ENCODE results near the gene UBE2QL1. TPM values are rescaled to one million over a fixed set of nuclear protein-coding genes. Genes with fewer than 3 reads are reported as not detected.

UBE2QL1 gene
- total and polyA plus RNA-seq, 2 donors (not counting 1 experiment from before 2014, with no cell fraction given): 0.33 to 1.7 TPM

GRCh38 chr5:6427694-6428093 lies 21.0 kb upstream of the UBE2QL1 start:
- Histone ChIP-seq H2AFZ (ENCODE audit: insufficient read depth, low read depth, low read length, poor library complexity, severe bottlenecking) (no peak overlapping the region), H3K9me3 (ENCODE audit: control extremely low read depth in 1 of 3, control insufficient read depth in 2 of 3, insufficient read depth in 1 of 3, low read length in 2 of 3) (peaks cover 0 to 3% (median 0%) of the 10 kb centered on the region in 3 donors), H3K4me1 (ENCODE audit: control insufficient read depth in 2 of 2, insufficient read depth in 2 of 2, low read length in 2 of 2) (no peaks in the 10 kb centered on the region), H3K27me3 (replicated peaks in 1 of 4; ENCODE audit: control extremely low read depth in 1 of 4, control insufficient read depth in 3 of 4, insufficient read depth in 4 of 4, low read length in 3 of 4) (peaks cover 0 to 6% (median 0%) of the 10 kb centered on the region in 4 experiments), H3K36me3 (replicated peaks in 1 of 2; ENCODE audit: control extremely low read depth in 1 of 2, control insufficient read depth in 1 of 2, extremely low read depth in 1 of 2, insufficient read depth in 2 of 2, low read length in 1 of 2) (no peaks in the 10 kb centered on the region), H3K4me3 (ENCODE audit: control extremely low read depth in 1 of 5, extremely low read depth in 1 of 5, insufficient read depth in 1 of 5, low read depth in 2 of 5, low read length in 4 of 5) (no peak overlapping the region), H3K4me2 (replicated peaks; ENCODE audit: low read depth, low read length, poor library complexity, severe bottlenecking) (no peak overlapping the region), H3K79me2 (ENCODE audit: control insufficient read depth, insufficient read depth, low read length) (no peaks in the 10 kb centered on the region), H3K9ac (ENCODE audit: low read length) (no peak overlapping the region), H3K27ac (ENCODE audit: low read length in 2 of 2) (no peak overlapping the region), H4K20me1 (ENCODE audit: control insufficient read depth, insufficient read depth, low read length, poor library complexity, severe bottlenecking) (no peaks in the 10 kb centered on the region)
- H3K27me3 Mint-ChIP-seq: peaks cover 19% of the 10 kb centered on the region
- no peak for DNase-seq
- no peak for ATAC-seq (ENCODE audit: low read depth)
- H3K27ac Mint-ChIP-seq: no peak overlapping the region
- CTCF ChIA-PET: no interaction called here
- no peaks in the 10 kb centered on the region for H3K4me1 Mint-ChIP-seq
- intact Hi-C loops (cut with micrococcal nuclease): no loop called here
- no peak for TF ChIP-seq EZH2 (IDR thresholded peaks at IDR 0.05; ENCODE audit: borderline replicate concordance, insufficient read depth, low read depth, low read length, poor library complexity, severe bottlenecking)
- TF ChIP-seq CTCF (IDR thresholded peaks at IDR 0.05): no peak
- POLR2A ChIA-PET: no interaction called here
- WGBS (ENCODE audit: insufficient coverage): 78% methylated on average over 1 of the region's 4 CpGs
- no peak overlapping the region for H3K4me3 Mint-ChIP-seq
- H3K9me3 Mint-ChIP-seq (ENCODE audit: insufficient read depth): no peaks in the 10 kb centered on the region

DNA sequence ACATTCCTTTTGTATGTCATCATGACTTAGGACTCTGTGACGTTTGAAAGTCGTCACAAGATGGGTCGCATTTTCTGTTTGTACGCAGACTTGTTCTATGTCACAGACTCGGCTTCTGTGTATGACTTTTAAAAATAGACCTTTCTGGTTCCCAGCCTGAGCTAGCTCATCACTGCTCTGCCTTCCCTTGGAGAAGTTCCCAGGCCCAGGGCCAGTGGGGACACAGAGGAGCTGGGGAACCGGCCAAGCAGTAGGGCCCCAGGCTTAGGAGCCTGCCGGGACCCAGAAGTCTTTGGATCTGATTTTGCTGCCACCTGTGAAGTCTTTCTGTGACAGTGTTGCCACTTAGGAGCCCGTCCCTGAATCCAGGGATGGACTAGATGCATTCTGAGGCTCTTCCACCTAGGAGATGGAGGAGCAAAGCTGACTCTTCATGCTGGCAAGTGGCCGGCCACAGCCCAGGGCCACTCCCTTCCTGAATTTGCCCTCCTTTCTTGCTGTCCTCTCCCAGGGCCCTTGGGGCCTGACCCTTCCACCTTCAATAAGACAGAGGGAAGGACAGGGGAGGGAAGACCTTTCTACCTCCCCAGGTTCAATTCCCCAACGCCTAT lies 18.1 kb upstream of the UBE2QL1 start:
- Mint-ChIP-seq H3K4me1 (no peaks in the 10 kb centered on the region), H3K27ac (no peak overlapping the region), H3K4me3 (no peak overlapping the region), H3K27me3 (peaks cover 34% of the 10 kb centered on the region), H3K9me3 (ENCODE audit: insufficient read depth) (no peaks in the 10 kb centered on the region)
- no peak overlapping the region for H2AFZ ChIP-seq (ENCODE audit: insufficient read depth, low read depth, low read length, poor library complexity, severe bottlenecking)
- CTCF ChIA-PET: no interaction called here
- H3K79me2 ChIP-seq (ENCODE audit: control insufficient read depth, insufficient read depth, low read length): no peaks in the 10 kb centered on the region
- 89% methylated on average over 8 of the region's 10 CpGs for WGBS (ENCODE audit: insufficient coverage)
- H3K4me2 ChIP-seq (replicated peaks; ENCODE audit: low read depth, low read length, poor library complexity, severe bottlenecking): no peak overlapping the region
- no peak overlapping the region for H3K4me3 ChIP-seq (ENCODE audit: control extremely low read depth in 1 of 5, extremely low read depth in 1 of 5, insufficient read depth in 1 of 5, low read depth in 2 of 5, low read length in 4 of 5)
- H4K20me1 ChIP-seq (ENCODE audit: control insufficient read depth, insufficient read depth, low read length, poor library complexity, severe bottlenecking): no peaks in the 10 kb centered on the region
- peaks cover 0 to 6% (median 1%) of the 10 kb centered on the region in 4 experiments for H3K27me3 ChIP-seq (replicated peaks in 1 of 4; ENCODE audit: control extremely low read depth in 1 of 4, control insufficient read depth in 3 of 4, insufficient read depth in 4 of 4, low read length in 3 of 4)
- POLR2A ChIA-PET: no interaction called here
- H3K9ac ChIP-seq (ENCODE audit: low read length): no peak overlapping the region
- intact Hi-C loops (cut with micrococcal nuclease): no loop called here
- DNase-seq (no peak), ATAC-seq (ENCODE audit: low read depth) (no peak)
- no peaks in the 10 kb centered on the region for H3K36me3 ChIP-seq (replicated peaks in 1 of 2; ENCODE audit: control extremely low read depth in 1 of 2, control insufficient read depth in 1 of 2, extremely low read depth in 1 of 2, insufficient read depth in 2 of 2, low read length in 1 of 2)
- TF ChIP-seq CTCF (IDR thresholded peaks at IDR 0.05): no peak
- TF ChIP-seq EZH2 (IDR thresholded peaks at IDR 0.05; ENCODE audit: borderline replicate concordance, insufficient read depth, low read depth, low read length, poor library complexity, severe bottlenecking): no peak
- H3K27ac ChIP-seq (ENCODE audit: low read length in 2 of 2): no peak overlapping the region
- H3K9me3 ChIP-seq (ENCODE audit: control extremely low read depth in 1 of 3, control insufficient read depth in 2 of 3, insufficient read depth in 1 of 3, low read length in 2 of 3): peaks cover 0 to 3% (median 0%) of the 10 kb centered on the region in 3 donors
- no peaks in the 10 kb centered on the region for H3K4me1 ChIP-seq (ENCODE audit: control insufficient read depth in 2 of 2, insufficient read depth in 2 of 2, low read length in 2 of 2)
